GM18502 (cell line): ENCODE results near the gene RBM46.
"Not testable (repeated sequence)": the region's sequence is repeated elsewhere in the genome, so short reads cannot be mapped to it uniquely, and the experiment has no call there.

Experiments used
- ATAC-seq: cut with Tn5 transposase; IDR thresholded peaks from one replicate; pipeline ENCODE4 v1.9.1; 2021; ENCODE audit warnings: mild to moderate bottlenecking; ENCODE audit not compliant: unreplicated experiment, poor library complexity

The RBM46 gene

GRCh38 chr4:154836030-154836429 lies 55.0 kb downstream of the RBM46 start:
- ATAC-seq = no peak

- ATAC-seq = no peak
Measured at GRCh38 chr4:154836513-154836912, 55.4 kb downstream of the RBM46 start.

- no peak for ATAC-seq
Measured at GRCh38 chr4:154838155-154838554, 57.1 kb downstream of the RBM46 start.

- no peak for ATAC-seq
Measured at GRCh38 chr4:154838694-154839093, 57.6 kb downstream of the RBM46 start.

GRCh38 chr4:154854362-154854761 lies 73.3 kb downstream of the RBM46 start:
- no peak for ATAC-seq

- no peak for ATAC-seq
Measured at GRCh38 chr4:154858166-154858565, 77.1 kb downstream of the RBM46 start.

GRCh38 chr4:154868414-154869194 lies 87.5 kb downstream of the RBM46 start:
- no peak for ATAC-seq

GRCh38 chr4:154869301-154869700 lies 88.2 kb downstream of the RBM46 start:
- ATAC-seq = no peak

- no peak for ATAC-seq
Measured at GRCh38 chr4:154872198-154872597, 91.1 kb downstream of the RBM46 start.

GRCh38 chr4:154874049-154874448 lies 93.0 kb downstream of the RBM46 start:
- not testable (repeated sequence) for ATAC-seq

- ATAC-seq = no peak
Measured at GRCh38 chr4:154877110-154877760, 96.2 kb downstream of the RBM46 start.
